HEK293 (cell line): Measurements from ENCODE around the gene RNF224.

Experiments used
- CTCF ChIP-seq: fragments of 450-650 bp; formaldehyde crosslinking; IDR thresholded peaks from 2 replicates; pipeline ENCODE4 v1.5.1; 2016; ENCODE audit warnings: missing biosample characterization, missing genetic modification characterization
- ZNF707 ChIP-seq: fragments of 450-650 bp; formaldehyde crosslinking; IDR thresholded peaks from 2 replicates; pipeline ENCODE4 v1.5.1; 2016; ENCODE audit warnings: missing biosample characterization, missing genetic modification characterization

- TF ChIP-seq CTCF (tag by site-specific recombination) (no peak), ZNF707 (tag by site-specific recombination) (no peak)
Observed at GRCh38 chr9:137262909-137263285, 35.6 kb downstream of the RNF224 start.
